Left colon (tissue), 2 donors: ENCODE measurements around the gene F2R. TPM values are rescaled to one million over a fixed set of nuclear protein-coding genes. Genes with fewer than 3 reads are reported as not detected.
"Not testable (repeated sequence)": the region's sequence is repeated elsewhere in the genome, so short reads cannot be mapped to it uniquely, and the experiment has no call there.

Source experiments
- ATAC-seq: fragments of 200-7000 bp; cut with Tn5 transposase; one replicate; pipeline ENCODE4 v1.9.1; 2020; ENCODE audit warnings: mild to moderate bottlenecking, moderate library complexity
- DNase-seq, 2 donors: peaks; one replicate each; pipeline ENCODE4 v3.0.0-alpha.2; 2020
- intact Hi-C, 2 donors: fragments of 100-400 bp; cut with DNase I in 1 of 2; cut with micrococcal nuclease in 1 of 2; formaldehyde crosslinking; loops; one replicate each; pipeline versions ENCODE4 v1.11.2 to v1.14.0; 2022; cut with DNase I, micrococcal nuclease
- total RNA-seq, 2 donors: library from RNA; stranded (reverse); fragmentation: NEBNext Ultra II Directional; extraction: Animal tissue kit (Norgen Biotek cat#: 25700); gene quantifications; one replicate each; pipeline ENCODE4 v1.2.1, GENCODE V29; 2021
- donor health status: DM: no; HTN: no; CAD: no.
- donor health status: DM: yes; HTN: yes; CAD: no.

F2R gene
- total RNA-seq, 2 donors from 2014 or later: 5.3 to 5.5 TPM

DNA sequence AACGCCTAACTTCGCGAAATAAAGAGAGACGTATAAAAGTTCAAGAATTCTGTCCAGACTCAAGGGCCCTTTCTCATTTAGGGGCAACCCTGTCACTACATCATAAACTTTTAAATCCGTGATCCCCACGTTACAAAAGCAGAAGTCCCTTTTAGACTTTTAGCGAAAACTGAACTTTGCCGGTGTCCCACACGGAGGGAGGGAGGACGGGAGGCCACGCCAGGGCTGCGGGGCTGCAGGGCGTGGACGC, 515 bp upstream of the F2R start:
- ATAC-seq: no peak
- DNase-seq: no peak
- intact Hi-C loops: no loop called here

DNA sequence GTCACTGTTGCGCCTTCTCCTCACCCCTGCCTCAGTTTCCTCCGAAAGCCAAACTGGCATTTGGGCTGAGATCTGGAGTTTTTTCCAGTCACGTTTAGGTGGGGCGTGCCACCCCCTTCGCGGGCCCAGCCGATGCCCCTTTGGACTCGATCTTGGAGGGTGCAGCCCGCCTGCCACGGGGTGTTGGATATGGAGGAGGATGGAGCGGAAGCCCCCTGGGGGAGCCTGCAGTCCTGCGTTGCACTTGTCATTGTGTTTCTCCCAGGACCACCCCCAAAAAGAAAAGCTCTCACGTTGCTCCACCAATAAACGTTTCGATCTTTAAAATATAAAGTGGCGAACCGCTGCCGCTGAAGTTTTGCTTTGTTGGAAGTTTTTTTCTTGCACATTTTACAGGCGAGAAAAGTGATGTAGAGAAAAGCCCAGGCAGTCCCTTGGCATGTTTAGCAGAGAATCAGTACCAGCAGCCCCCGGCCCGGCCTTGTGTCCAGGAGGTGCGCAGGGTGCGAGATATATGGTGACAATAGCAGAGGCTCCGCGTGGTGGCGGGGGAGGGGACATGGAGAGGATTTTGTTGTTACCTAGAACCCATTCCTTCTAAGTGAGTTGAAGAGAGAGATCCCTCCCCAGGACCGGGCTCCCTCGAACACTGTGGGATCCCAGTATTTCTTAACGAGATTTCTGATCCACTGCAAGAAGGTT, 681 bp downstream of the F2R start:
- intact Hi-C loops: no loop called here
- DNase-seq (peak in 1 of 2 donors; percentile 47), ATAC-seq (peak; percentile 36)

DNA sequence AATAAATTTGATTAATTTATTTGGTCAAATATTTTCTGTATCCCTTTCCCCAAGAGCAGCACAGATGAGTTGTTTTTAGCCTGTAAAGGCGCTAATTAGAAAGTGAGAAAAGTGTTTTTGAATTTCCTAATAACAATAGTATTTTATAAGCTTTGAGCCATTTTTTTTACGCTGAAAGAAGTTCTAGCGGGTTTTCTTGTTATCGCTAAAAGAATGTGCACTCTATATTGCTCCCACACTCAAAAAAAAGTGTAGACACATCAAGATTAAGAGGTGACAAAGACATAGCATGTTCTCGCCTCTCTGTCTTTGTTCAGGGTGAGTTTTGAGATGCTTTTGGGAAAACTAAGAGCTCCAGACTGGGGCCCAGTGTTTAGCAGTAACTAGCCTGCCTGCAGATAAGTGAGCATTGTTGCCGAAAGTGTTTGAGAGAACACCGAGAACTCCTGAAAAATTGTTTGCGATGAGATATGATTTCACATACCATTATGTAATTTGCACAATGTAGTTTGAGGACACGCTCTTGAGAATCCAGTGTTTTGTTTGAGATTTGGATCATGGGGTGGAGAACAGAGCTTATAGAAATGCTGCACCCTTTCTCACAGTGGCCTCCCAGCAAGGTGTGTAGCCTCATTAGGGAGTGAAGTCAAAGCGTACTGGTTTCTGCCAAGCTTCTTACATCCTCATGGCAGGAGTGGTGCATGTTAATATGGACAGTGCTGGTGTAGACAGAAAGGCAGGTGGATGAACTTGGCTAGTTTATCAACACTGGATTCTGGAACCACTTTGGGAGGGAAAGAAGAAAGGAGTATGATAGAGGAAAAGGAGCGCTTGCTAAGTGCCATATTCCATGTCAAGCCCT, 1.5 kb downstream of the F2R start:
- ATAC-seq: no peak
- intact Hi-C loops: no loop called here
- no peak for DNase-seq

DNA sequence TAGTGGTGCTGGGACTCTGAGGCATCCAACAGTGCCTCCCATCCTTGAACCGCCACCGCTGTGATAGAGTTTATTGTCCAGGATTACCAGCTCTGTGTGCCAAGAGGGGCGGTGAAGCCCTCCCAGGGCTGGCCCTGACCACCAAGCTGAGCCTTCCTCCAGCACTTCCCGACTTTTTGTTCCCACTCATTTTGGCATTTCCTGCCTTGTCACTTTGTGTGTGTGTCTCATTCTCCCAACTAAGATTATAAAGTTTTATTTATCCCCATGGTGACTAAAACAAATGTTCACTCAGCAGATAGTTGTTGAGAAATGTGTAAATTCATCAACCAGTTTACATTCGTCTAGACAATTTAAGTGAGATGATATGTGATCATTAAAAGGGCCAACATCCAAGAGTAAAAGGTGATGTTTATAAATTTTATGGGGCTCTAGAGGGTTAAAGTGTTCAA, 2.5 kb downstream of the F2R start:
- ATAC-seq (no peak), DNase-seq (no peak)
- intact Hi-C loops: no loop called here

DNA sequence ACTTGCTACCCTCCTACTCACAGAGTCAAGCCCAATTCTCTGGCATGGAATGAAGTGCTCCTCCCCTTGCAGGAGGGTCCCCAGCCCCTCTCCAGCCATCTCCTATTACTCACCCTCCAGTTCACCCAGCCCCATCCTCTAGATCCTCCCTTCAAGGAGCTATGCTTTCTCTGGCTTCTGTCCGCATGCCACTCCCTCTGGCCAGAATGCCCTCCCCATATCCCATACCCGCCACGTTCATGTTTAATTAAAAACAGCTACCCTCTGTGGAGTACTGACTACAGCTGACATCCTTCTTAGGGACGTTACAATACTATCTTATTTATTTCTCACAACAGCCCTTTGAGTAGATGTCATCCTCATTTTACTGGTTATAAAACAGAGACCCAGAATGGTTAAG, 3.0 kb downstream of the F2R start:
- ATAC-seq (no peak), DNase-seq (no peak)
- intact Hi-C loops: no loop called here

DNA sequence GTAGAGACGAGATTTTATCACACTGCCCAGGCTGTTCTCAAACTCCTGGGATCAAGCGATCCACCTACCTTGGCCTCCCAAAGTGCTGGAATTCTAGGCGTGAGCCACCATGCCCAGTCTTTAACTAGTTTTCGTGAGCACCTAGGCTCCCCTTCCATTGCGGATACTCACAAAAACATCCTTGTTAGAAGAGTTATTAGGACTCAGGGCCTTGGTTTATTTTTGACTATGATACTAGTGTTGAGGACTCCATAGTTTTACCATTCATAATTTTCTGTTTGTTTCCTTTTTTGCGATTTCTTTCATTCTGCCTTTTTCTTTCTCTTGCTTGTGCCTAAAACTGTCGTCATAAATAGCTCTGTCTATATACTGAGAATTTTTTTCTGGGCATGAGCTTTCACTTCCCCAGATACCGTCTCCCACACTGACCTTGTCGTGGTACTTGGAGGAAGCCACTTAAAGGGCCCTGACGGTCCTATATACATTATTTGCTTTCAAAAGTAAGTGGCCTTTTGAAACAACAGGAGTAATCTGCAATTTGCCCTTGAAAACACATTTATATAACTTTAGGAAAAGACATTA, 5.2 kb downstream of the F2R start:
- intact Hi-C loops: loop anchor here in 1 of 2 donors (10.0 kb wide), 1 partner anchor 54 kb away; no protein-coding TSS in a partner anchor
- ATAC-seq (no peak), DNase-seq (no peak)

DNA sequence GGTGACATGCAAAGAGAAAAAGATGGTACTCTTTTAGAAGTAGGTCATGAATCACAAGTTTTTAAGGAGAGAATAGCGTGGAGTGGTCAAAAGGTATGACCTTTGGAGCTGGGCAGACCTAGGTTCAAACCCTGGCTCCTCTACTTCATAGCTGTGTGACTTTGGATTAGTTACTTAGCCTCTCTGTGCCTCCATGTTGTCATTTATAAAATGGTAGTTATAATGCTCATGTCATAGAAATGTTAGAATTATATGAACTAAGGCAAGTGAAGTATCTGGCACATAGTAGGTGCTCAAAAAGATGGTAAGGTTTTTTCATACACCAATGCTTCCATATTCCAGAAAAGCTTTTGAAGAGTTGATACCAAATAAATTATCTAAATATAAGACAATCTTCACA, 7.3 kb downstream of the F2R start:
- intact Hi-C loops: loop anchor here in 1 of 2 donors (10.0 kb wide), 1 partner anchor 52 kb away; no protein-coding TSS in a partner anchor
- no peak for ATAC-seq

DNA sequence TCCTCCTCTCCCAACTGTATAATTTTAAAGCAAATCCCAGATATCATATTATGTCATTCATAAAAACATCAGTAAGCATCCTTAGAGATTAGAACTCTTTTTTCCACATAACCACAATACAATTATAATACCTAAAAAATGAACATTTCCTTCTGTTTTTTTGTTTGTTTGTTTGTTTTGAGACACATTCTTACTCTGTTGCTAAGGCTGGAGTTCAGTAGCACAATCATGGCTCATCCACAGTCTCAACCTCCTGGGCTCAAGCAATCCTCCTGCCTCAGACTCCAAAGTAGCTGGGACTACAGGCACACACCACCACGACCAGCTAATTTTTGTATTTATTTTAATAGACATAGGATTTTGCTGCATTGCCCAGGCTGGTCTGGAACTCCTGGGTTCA, 8.0 kb downstream of the F2R start:
- intact Hi-C loops: loop anchor here in 1 of 2 donors (10.0 kb wide), 1 partner anchor 51 kb away; no protein-coding TSS in a partner anchor
- DNase-seq: no peak

More for the DNA sequence above, 7.3 kb downstream of the F2R start:
- DNase-seq: no peak

DNA sequence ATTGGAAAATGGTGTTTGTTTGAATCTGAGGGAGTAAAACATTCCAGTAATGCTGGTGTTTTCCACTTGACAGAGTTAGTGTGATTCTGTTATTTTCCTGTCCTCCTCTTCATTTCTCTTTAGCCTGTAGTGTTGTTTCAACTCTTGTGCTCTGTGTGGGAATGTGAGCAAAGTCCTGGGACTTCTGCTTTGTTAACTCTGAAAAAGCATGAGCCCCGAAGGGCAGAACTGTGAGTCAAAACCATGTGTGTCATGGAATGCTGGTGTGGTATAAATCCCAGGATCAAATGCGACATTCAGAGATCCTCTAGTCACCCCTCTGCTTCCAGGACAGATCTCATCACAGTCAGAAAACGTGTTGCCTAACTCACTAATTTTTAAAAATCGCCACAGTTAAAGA, 8.9 kb downstream of the F2R start:
- intact Hi-C loops: loop anchor here in 1 of 2 donors (10.0 kb wide), 1 partner anchor 50 kb away; no protein-coding TSS in a partner anchor
- no peak for DNase-seq
- no peak for ATAC-seq

More for the DNA sequence above, 8.0 kb downstream of the F2R start:
- no peak for ATAC-seq

DNA sequence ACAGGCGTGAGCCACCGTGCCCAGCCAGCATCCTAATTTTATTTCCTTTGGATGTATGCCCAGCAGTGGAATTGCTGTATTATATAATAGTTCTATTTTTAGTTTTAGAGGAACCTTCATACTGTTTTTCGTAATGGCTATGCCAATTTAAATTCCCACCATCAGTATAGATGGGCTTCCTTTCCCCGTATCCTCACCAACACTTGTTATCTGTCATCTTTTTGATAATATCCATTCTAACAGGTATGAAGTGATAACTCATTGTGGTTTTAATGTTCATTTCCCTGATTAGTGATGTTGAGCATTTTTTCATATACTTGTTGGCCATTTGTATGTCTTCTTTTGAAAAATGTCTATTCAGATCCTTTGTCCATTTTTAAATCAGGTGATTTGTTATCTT, 13.0 kb downstream of the F2R start:
- intact Hi-C loops: loop anchor here in 1 of 2 donors (10.0 kb wide), 1 partner anchor 46 kb away; no protein-coding TSS in a partner anchor
- ATAC-seq (peak; percentile 51), DNase-seq (no peak)

DNA sequence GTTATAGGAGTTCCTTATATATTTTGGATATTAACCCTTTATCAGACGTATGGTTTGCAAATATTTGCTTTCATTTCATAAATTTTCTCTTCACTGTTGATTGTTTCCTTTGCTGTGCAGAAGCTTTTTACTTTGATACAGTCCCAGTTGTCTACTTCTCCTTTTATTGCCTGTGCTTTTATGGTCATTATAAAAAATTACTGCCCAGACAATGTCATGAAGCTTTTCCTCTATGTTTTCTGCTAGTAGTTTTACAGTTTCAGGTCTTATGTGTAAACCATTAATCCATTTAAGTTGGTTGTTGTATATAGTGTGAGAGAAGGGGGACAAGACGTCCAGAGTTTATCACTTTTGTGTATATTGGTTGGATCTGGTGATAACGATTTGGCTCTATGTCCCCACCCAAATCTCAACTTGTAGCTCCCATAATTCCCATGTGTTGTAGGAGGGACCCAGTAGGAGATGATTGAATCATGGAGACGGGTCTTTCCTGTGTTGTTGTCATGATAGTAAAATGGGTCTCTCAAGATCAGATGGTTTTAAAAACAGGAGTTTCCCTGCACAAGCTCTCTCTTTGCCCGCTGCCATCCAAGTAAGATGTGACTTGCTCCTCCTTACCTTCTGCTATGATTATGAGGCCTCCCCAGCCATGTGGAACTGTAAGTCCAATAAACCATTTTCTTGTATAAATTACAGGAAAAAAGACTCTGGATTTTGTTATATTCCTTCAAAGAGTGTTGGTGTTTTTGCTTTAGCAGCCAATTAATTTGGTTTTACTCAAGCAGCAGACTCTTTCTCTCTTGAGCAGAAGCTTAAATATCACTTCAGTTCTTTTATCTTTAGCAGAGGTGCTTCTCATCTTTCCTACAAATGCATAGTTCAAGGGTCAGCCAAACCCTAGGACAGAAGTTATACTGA, 13.7 kb downstream of the F2R start:
- intact Hi-C loops: loop anchor here in 1 of 2 donors (10.0 kb wide), 1 partner anchor 45 kb away; no protein-coding TSS in a partner anchor
- DNase-seq: no peak
- peak; percentile 77 for ATAC-seq

DNA sequence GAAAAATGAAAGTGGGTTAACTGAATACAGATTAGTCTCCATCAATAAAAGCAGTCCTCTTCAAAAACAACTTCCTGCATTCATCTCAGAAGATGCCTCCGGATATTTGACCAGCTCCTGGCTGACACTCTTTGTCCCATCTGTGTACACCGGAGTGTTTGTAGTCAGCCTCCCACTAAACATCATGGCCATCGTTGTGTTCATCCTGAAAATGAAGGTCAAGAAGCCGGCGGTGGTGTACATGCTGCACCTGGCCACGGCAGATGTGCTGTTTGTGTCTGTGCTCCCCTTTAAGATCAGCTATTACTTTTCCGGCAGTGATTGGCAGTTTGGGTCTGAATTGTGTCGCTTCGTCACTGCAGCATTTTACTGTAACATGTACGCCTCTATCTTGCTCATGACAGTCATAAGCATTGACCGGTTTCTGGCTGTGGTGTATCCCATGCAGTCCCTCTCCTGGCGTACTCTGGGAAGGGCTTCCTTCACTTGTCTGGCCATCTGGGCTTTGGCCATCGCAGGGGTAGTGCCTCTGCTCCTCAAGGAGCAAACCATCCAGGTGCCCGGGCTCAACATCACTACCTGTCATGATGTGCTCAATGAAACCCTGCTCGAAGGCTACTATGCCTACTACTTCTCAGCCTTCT, 16.6 kb downstream of the F2R start:
- no peak for ATAC-seq
- intact Hi-C loops: no loop called here
- no peak for DNase-seq

DNA sequence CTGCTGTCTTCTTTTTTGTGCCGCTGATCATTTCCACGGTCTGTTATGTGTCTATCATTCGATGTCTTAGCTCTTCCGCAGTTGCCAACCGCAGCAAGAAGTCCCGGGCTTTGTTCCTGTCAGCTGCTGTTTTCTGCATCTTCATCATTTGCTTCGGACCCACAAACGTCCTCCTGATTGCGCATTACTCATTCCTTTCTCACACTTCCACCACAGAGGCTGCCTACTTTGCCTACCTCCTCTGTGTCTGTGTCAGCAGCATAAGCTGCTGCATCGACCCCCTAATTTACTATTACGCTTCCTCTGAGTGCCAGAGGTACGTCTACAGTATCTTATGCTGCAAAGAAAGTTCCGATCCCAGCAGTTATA, 17.1 kb downstream of the F2R start:
- ATAC-seq (no peak), DNase-seq (peak in 1 of 2 donors; percentile 31)
- intact Hi-C loops: no loop called here

DNA sequence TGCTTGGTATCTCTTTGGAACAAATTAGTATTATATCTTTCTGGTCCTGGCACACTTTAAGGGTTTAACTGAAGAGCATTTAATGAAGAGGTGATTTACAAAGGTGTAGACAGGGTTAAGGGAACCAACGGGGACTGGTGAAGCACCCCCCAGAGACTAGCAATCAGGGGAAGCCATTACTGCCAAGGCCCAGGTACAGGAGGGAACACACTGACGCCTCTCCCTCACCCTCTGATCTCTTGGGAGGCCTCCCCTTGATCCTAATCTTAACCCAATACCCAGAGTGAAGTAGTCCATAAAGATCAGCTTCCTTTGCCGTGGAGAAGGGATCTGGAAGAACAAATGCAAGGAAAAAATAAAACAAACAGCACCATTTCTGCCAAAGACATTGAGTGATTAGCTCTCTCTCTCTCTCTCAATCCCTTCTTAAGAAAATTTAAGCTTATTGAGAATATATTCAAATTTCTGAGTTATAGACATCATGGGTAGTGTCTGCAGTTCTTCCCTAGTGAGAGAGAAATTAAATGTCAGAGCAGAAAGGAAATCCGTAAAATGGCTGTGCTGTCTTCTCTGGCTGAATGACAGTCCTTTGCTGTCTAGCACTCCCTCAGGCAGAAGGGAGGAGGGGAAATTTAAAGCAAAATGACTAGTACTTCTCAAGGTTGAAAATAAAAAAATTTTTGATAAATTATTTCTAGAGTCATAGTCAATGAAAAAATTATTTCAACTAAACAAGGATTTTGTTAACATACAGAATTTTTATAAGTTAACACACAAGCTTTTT, 20.0 kb downstream of the F2R start:
- DNase-seq: no peak
- ATAC-seq: no peak
- intact Hi-C loops: no loop called here

DNA sequence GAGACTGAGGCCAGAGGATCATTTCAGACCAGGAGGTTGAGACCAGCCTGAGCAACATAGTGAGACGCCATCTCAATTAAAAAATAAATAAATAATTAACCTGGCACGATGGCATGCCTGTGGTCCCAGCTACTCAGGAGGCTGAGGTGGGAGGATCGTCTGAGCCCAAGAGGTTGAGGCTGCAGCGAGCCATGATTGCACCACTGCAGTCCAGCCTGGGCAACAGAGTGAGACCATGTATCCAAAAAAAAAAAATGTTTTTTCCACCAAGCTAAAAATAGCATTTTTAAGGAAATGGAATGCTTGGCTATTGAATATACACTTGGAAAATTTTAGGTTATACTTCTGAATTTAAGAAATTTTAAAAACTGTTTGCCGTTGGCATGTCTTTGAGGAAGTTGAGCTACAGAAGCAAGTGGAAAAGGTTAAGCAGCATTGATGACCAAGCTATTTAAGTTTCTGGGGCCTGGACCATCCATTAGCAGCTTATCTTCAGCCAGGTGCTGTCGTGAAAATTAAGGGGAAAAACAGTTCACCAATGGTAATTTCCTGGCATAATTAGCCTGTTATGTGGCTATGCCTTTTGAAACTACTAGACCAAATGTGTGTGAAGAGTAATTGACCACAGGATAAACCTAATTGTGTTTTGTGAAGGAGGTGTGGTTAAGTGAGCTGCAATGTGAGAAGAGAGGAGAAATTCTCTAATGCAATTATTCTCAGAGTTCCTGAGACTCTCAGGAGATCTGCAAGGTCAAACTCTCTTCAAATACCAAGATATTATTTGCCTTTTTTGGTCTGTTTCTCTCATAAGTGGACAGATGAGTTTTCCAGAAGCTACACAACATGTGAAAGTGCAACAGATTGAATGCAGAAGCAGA, 21.0 kb downstream of the F2R start:
- ATAC-seq (no peak), DNase-seq (no peak)
- intact Hi-C loops: no loop called here

DNA sequence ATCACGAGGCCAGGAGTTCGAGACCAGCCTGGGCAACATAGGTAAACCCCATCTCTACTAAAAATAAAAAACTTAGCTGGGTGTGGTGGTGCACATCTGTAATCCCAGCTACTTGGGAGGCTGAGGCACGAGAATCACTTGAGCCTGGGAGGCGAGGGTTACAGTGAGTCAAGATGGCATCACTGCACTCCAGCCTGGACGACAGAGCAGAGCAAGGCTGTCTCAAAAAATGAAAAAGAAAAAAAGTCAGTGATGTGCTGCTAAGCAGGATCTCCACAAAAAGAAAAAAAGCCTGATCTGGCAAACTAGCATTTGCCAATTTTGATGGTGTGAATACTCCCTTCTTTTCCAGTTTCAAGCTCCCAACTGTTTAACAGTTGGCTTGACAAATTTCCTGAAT, 21.9 kb downstream of the F2R start:
- ATAC-seq (no peak), DNase-seq (no peak)
- intact Hi-C loops: no loop called here

DNA sequence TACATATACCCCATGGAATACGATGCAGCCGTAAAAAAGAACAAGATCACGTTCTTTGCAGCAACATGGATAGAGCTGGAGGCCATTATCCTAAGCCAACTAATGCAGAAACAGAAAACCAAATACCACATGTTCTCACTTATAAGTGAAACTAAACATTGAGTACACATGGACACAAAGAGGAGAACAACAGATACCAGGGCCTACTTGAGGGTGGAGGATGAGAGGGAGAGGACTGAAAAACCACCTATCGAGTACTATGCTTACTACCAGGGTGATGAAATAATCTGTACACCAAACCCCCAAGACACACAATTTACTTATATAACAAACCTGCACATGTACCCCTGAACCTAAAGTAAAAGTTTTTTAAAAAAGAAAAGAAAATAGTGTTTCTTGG, 25.6 kb downstream of the F2R start:
- ATAC-seq, intact Hi-C loops, DNase-seq: not testable (repeated sequence)
